ENCODE measurements around the gene CLEC2L. TPM values are rescaled to one million over a fixed set of nuclear protein-coding genes. Genes with fewer than 3 reads are reported as not detected.

CLEC2L gene
- total RNA-seq, 1 donor from 2014 or later, result not detected

GRCh38 chr7:139502226-139502625, 21.3 kb upstream of the CLEC2L start:
- H3K36me3 ChIP-seq, result no peaks in the 10 kb centered on the region
- no peak overlapping the region for H3K27ac ChIP-seq
- no peak for TF ChIP-seq CTCF (IDR thresholded peaks at IDR 0.05)
- DNase-seq (ENCODE audit: low spot score in 2 of 2), result no peak
- H3K27me3 ChIP-seq, result no peaks in the 10 kb centered on the region
- intact Hi-C loops (cut with DNase I), result no loop called here
- no peak overlapping the region for H3K4me3 ChIP-seq
- H3K4me1 ChIP-seq, result no peaks in the 10 kb centered on the region
- no peaks in the 10 kb centered on the region for H3K9me3 ChIP-seq

- H3K27ac ChIP-seq, result no peak overlapping the region
- H3K27me3 ChIP-seq, result no peaks in the 10 kb centered on the region
- no peaks in the 10 kb centered on the region for H3K4me1 ChIP-seq
- H3K9me3 ChIP-seq, result no peaks in the 10 kb centered on the region
- H3K4me3 ChIP-seq, result no peak overlapping the region
- intact Hi-C loops (cut with DNase I), result no loop called here
- DNase-seq (ENCODE audit: low spot score in 2 of 2), result no peak
- TF ChIP-seq CTCF (IDR thresholded peaks at IDR 0.05), result no peak
- no peaks in the 10 kb centered on the region for H3K36me3 ChIP-seq
Measured at GRCh38 chr7:139505563-139505962, 17.9 kb upstream of the CLEC2L start.

- no peak for DNase-seq (ENCODE audit: low spot score in 2 of 2)
- H3K27me3 ChIP-seq, result no peaks in the 10 kb centered on the region
- H3K4me1 ChIP-seq, result no peaks in the 10 kb centered on the region
- no peaks in the 10 kb centered on the region for H3K9me3 ChIP-seq
- intact Hi-C loops (cut with DNase I), result no loop called here
- H3K27ac ChIP-seq, result no peak overlapping the region
- H3K4me3 ChIP-seq, result no peak overlapping the region
- no peak for TF ChIP-seq CTCF (IDR thresholded peaks at IDR 0.05)
- no peaks in the 10 kb centered on the region for H3K36me3 ChIP-seq
Measured at GRCh38 chr7:139509535-139509934, 13.9 kb upstream of the CLEC2L start.

GRCh38 chr7:139511315-139511714, 12.2 kb upstream of the CLEC2L start:
- Histone ChIP-seq H3K4me3 (no peak overlapping the region), H3K27ac (no peak overlapping the region), H3K36me3 (no peaks in the 10 kb centered on the region), H3K4me1 (no peaks in the 10 kb centered on the region), H3K27me3 (no peaks in the 10 kb centered on the region), H3K9me3 (no peaks in the 10 kb centered on the region)
- no peak for TF ChIP-seq CTCF (IDR thresholded peaks at IDR 0.05)
- intact Hi-C loops (cut with DNase I), result no loop called here
- no peak for DNase-seq (ENCODE audit: low spot score in 2 of 2)

- no peaks in the 10 kb centered on the region for H3K4me1 ChIP-seq
- H3K27ac ChIP-seq, result no peak overlapping the region
- H3K4me3 ChIP-seq, result no peak overlapping the region
- no peaks in the 10 kb centered on the region for H3K27me3 ChIP-seq
- H3K9me3 ChIP-seq, result no peaks in the 10 kb centered on the region
- no peak for DNase-seq (ENCODE audit: low spot score in 2 of 2)
- intact Hi-C loops (cut with DNase I), result no loop called here
- TF ChIP-seq CTCF (IDR thresholded peaks at IDR 0.05), result no peak
- no peaks in the 10 kb centered on the region for H3K36me3 ChIP-seq
Measured at GRCh38 chr7:139515266-139515665, 8.2 kb upstream of the CLEC2L start.

- Histone ChIP-seq H3K4me3 (no peak overlapping the region), H3K4me1 (no peaks in the 10 kb centered on the region), H3K9me3 (no peaks in the 10 kb centered on the region), H3K36me3 (no peaks in the 10 kb centered on the region), H3K27me3 (peaks cover 3% of the 10 kb centered on the region), H3K27ac (no peak overlapping the region)
- no peak for TF ChIP-seq CTCF (IDR thresholded peaks at IDR 0.05)
- no peak for DNase-seq (ENCODE audit: low spot score in 2 of 2)
- intact Hi-C loops (cut with DNase I), result no loop called here
Measured at GRCh38 chr7:139521439-139521838, 2.0 kb upstream of the CLEC2L start.
